Calu3 (cell line): ENCODE measurements around the gene PI4K2B. TPM values are rescaled to one million over a fixed set of nuclear protein-coding genes. Genes with fewer than 3 reads are reported as not detected.
"Not testable (repeated sequence)": the region's sequence is repeated elsewhere in the genome, so short reads cannot be mapped to it uniquely, and the experiment has no call there.

Experiments used
- BruUV-seq: library from RNA; stranded (reverse); fragments of 400-500 nt; replicated peaks from 2 replicates; lab custom pipeline; 2021; lab: Mats Ljungman, UMichigan
- CTCF ChIA-PET: fragments of 300-600 bp; sonication (Branson Sonifier 250); formaldehyde crosslinking; loops from one replicate; lab custom pipeline; 2022; ENCODE audit warnings: antibody characterized with exemption; lab: Charles Lee
- DNase-seq: peaks from one replicate; pipeline ENCODE4 v3.0.0; 2022
- H3K27ac Mint-ChIP-seq: one replicate; pipeline ENCODE4 v1.8.0; 2022; ENCODE audit warnings: mixed read lengths; ENCODE audit not compliant: unreplicated experiment
- H3K27me3 Mint-ChIP-seq: one replicate; pipeline ENCODE4 v1.8.0; 2022; ENCODE audit warnings: mixed read lengths; ENCODE audit not compliant: unreplicated experiment
- H3K36me3 Mint-ChIP-seq: one replicate; pipeline ENCODE4 v1.8.0; 2022; ENCODE audit warnings: mild to moderate bottlenecking, moderate library complexity, mixed read lengths; ENCODE audit not compliant: insufficient read depth, unreplicated experiment
- H3K4me1 Mint-ChIP-seq: one replicate; pipeline ENCODE4 v1.8.0; 2022; ENCODE audit warnings: mild to moderate bottlenecking, low read depth, mixed read lengths; ENCODE audit not compliant: unreplicated experiment
- H3K4me3 Mint-ChIP-seq: one replicate; pipeline ENCODE4 v1.8.0; 2022; ENCODE audit warnings: mild to moderate bottlenecking, low read depth, moderate library complexity, mixed read lengths; ENCODE audit not compliant: unreplicated experiment
- H3K9me3 Mint-ChIP-seq: one replicate; pipeline ENCODE4 v1.8.0; 2022; ENCODE audit warnings: low read depth, mixed read lengths; ENCODE audit not compliant: unreplicated experiment
- intact Hi-C: fragments of 100-400 bp; cut with micrococcal nuclease; formaldehyde crosslinking; loops from one replicate; pipeline ENCODE4 v1.10.0; 2022; ENCODE audit not compliant: unreplicated experiment
- total RNA-seq: library from RNA; stranded (reverse); gene quantifications from 2 replicates; pipeline ENCODE4 v1.2.3, GENCODE V29; 2022
- TF ChIP-seq, protein P1 (sequence below): fragments of 200-600 bp; IDR thresholded peaks from one replicate; pipeline ENCODE4 v1.8.0; 2022; ENCODE audit warnings: antibody characterized with exemption; ENCODE audit not compliant: unreplicated experiment

The PI4K2B gene
- total RNA-seq, 1 experiment from 2014 or later, result 13.2 TPM

GRCh38 chr4:25213347-25213979 lies 20.4 kb upstream of the PI4K2B start:
- intact Hi-C loops, result no loop called here
- Mint-ChIP-seq H3K4me3 (no peak overlapping the region), H3K27ac (no peak overlapping the region), H3K9me3 (peaks cover 2% of the 10 kb centered on the region), H3K36me3 (no peaks in the 10 kb centered on the region), H3K27me3 (no peaks in the 10 kb centered on the region), H3K4me1 (no peaks in the 10 kb centered on the region)
- no peak for DNase-seq
- no TSS peak for BruUV-seq
- TF ChIP-seq, protein P1, sequence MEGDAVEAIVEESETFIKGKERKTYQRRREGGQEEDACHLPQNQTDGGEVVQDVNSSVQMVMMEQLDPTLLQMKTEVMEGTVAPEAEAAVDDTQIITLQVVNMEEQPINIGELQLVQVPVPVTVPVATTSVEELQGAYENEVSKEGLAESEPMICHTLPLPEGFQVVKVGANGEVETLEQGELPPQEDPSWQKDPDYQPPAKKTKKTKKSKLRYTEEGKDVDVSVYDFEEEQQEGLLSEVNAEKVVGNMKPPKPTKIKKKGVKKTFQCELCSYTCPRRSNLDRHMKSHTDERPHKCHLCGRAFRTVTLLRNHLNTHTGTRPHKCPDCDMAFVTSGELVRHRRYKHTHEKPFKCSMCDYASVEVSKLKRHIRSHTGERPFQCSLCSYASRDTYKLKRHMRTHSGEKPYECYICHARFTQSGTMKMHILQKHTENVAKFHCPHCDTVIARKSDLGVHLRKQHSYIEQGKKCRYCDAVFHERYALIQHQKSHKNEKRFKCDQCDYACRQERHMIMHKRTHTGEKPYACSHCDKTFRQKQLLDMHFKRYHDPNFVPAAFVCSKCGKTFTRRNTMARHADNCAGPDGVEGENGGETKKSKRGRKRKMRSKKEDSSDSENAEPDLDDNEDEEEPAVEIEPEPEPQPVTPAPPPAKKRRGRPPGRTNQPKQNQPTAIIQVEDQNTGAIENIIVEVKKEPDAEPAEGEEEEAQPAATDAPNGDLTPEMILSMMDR, result no peak
- CTCF ChIA-PET, result interaction anchor here (0.6 kb wide), 1 partner anchor 39 kb away, joined by 3 read pairs; no protein-coding TSS in a partner anchor

GRCh38 chr4:25214750-25215149 lies 19.1 kb upstream of the PI4K2B start:
- CTCF ChIA-PET, result interaction anchor here (0.6 kb wide), 1 partner anchor 41 kb away, joined by 5 read pairs; no protein-coding TSS in a partner anchor
- intact Hi-C loops, result not testable (repeated sequence)

DNA sequence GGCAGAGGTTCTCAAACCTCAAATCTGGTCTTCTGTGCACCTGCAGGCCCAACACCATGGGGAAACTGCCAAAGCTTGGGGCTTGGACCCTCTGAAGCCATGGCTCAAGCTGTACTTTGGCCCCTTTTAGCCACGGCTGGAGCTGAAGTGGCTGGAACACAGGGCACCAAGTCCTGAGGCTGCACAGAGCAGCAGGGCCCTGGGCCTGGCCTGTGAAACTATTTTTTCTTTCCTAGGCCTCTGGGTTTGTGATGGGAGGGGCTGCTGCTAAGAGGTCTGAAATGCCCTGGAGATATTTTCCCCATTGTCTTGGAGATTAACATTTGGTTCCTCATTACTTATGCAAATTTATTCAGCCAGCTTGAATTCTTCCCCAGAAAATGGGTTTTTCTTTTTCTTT lies 18.3 kb upstream of the PI4K2B start:
- no peak for DNase-seq
- TF ChIP-seq, protein P1, result no peak
- Mint-ChIP-seq H3K9me3 (peaks cover 2% of the 10 kb centered on the region), H3K36me3 (no peaks in the 10 kb centered on the region), H3K27me3 (no peaks in the 10 kb centered on the region), H3K27ac (no peak overlapping the region), H3K4me1 (no peaks in the 10 kb centered on the region), H3K4me3 (no peak overlapping the region)
- no TSS peak for BruUV-seq
- CTCF ChIA-PET, result interaction anchor here (0.7 kb wide), 1 partner anchor 46 kb away, joined by 3 read pairs; no protein-coding TSS in a partner anchor
- intact Hi-C loops, result no loop called here

More at GRCh38 chr4:25214750-25215149, 19.1 kb upstream of the PI4K2B start:
- not testable (repeated sequence) for H3K4me1 Mint-ChIP-seq, DNase-seq, H3K4me3 Mint-ChIP-seq, H3K27ac Mint-ChIP-seq, H3K9me3 Mint-ChIP-seq, H3K36me3 Mint-ChIP-seq, H3K27me3 Mint-ChIP-seq, BruUV-seq

DNA sequence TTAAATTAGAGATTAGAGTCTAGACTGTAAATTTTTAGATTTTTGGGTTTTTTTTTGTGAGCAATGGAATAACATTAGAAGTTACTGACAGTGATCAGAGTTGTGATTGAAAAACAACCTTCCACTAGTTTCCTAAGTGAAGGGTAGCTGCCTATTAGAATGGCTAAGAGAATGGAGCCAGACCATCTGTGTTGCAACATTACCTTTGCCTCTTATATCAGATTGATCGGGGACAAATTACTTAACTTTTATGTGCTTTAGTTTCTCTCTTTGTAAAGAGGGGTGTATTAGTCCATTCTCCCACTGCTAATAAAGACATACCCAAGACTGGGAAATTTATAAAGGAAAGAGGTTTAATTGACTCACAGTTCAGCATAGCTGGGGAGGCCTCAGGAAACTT lies 12.5 kb upstream of the PI4K2B start:
- H3K27me3 Mint-ChIP-seq, result no peaks in the 10 kb centered on the region
- no peaks in the 10 kb centered on the region for H3K4me1 Mint-ChIP-seq
- BruUV-seq, result no TSS peak

More for the DNA sequence above, 12.5 kb upstream of the PI4K2B start:
- CTCF ChIA-PET, result no interaction called here
- intact Hi-C loops, result no loop called here
- peaks cover 7% of the 10 kb centered on the region for H3K9me3 Mint-ChIP-seq
- TF ChIP-seq, protein P1, result no peak
- H3K36me3 Mint-ChIP-seq, result no peaks in the 10 kb centered on the region
- H3K4me3 Mint-ChIP-seq, result no peak overlapping the region
- no peak overlapping the region for H3K27ac Mint-ChIP-seq
- DNase-seq, result no peak
